HepG2 (cell line): ENCODE measurements around the gene P2RY2. TPM values are rescaled to one million over a fixed set of nuclear protein-coding genes. Genes with fewer than 3 reads are reported as not detected.

ENCODE experiments used
- AGO2 ChIP-seq: fragments of 200-400 bp; formaldehyde crosslinking; optimal IDR thresholded peaks from 2 replicates; pipeline ENCODE3; 2017; ENCODE audit warnings: mild to moderate bottlenecking, low read depth, low read length, moderate library complexity
- ASH2L ChIP-seq: fragments of 300-600, 200-600 bp; sonication (generic); IDR thresholded peaks from 2 replicates; pipeline ENCODE4 v1.7.0; 2017; ENCODE audit warnings: low read depth, mild to moderate bottlenecking, moderate library complexity, mixed read lengths, low read length; ENCODE audit not compliant: insufficient read length
- CAMTA2 ChIP-seq: sonication (generic); formaldehyde crosslinking; IDR thresholded peaks from 2 replicates; pipeline ENCODE4 v1.4.0; 2020; ENCODE audit warnings: mild to moderate bottlenecking, missing genetic modification reagents, borderline replicate concordance
- CEBPG ChIP-seq: IDR thresholded peaks from 2 replicates; pipeline ENCODE4 v1.6.1; 2016
- ETV6 ChIP-seq: sonication (generic); formaldehyde crosslinking; conservative IDR thresholded peaks from 2 replicates; pipeline ENCODE4 v1.4.0; 2020; ENCODE audit warnings: missing genetic modification reagents
- GATA4 ChIP-seq: sonication (generic); IDR thresholded peaks from 2 replicates; pipeline ENCODE4 v1.6.1; 2016; ENCODE audit warnings: antibody characterized with exemption, low read depth, borderline replicate concordance
- GLI4 ChIP-seq: sonication (generic); formaldehyde crosslinking; IDR thresholded peaks from 2 replicates; pipeline ENCODE4 v1.5.1; 2020; ENCODE audit warnings: missing genetic modification reagents, mild to moderate bottlenecking, moderate library complexity, borderline replicate concordance
- HNRNPUL1 ChIP-seq: fragments of 200-400 bp; formaldehyde crosslinking; IDR thresholded peaks from 2 replicates; pipeline ENCODE4 v1.6.1; 2017; ENCODE audit warnings: low read depth, mild to moderate bottlenecking, low read length, moderate library complexity
- JUND ChIP-seq: sonication (generic); formaldehyde crosslinking; IDR thresholded peaks from 2 replicates; pipeline ENCODE4 v1.8.0; 2022; ENCODE audit warnings: mild to moderate bottlenecking, missing genetic modification reagents
- KLF15 ChIP-seq: sonication (generic); formaldehyde crosslinking; IDR thresholded peaks from 2 replicates; pipeline ENCODE4 v1.8.1; 2023; ENCODE audit warnings: borderline replicate concordance, mild to moderate bottlenecking, inconsistent platforms, missing genetic modification reagents, mixed read lengths
- KLF9 ChIP-seq: IDR thresholded peaks from 2 replicates; pipeline ENCODE4 v1.6.1; 2016; ENCODE audit warnings: low read depth
- MED1 ChIP-seq: sonication (generic); formaldehyde crosslinking; IDR thresholded peaks from 2 replicates; pipeline ENCODE4 v1.4.0; 2020; ENCODE audit warnings: missing genetic modification reagents
- MED8 ChIP-seq: sonication (generic); formaldehyde crosslinking; IDR thresholded peaks from 2 replicates; pipeline ENCODE4 v1.8.1; 2023; ENCODE audit warnings: mild to moderate bottlenecking, missing genetic modification reagents; ENCODE audit not compliant: insufficient replicate concordance
- NFATC3 ChIP-seq: sonication (generic); formaldehyde crosslinking; IDR thresholded peaks from 2 replicates; pipeline ENCODE4 v1.5.1; 2020; ENCODE audit warnings: mild to moderate bottlenecking, missing genetic modification reagents
- SIN3A ChIP-seq: IDR thresholded peaks from 2 replicates; pipeline ENCODE4 v1.6.1; 2011; ENCODE audit warnings: low read depth, mild to moderate bottlenecking, control low read depth, low read length, borderline replicate concordance
- SP5 ChIP-seq: IDR thresholded peaks from 2 replicates; pipeline ENCODE4 v1.6.1; 2016; ENCODE audit warnings: low read depth, borderline replicate concordance
- ZNF296 ChIP-seq: sonication (generic); formaldehyde crosslinking; conservative IDR thresholded peaks from 2 replicates; pipeline ENCODE4 v1.5.0; 2020; ENCODE audit warnings: mild to moderate bottlenecking, missing genetic modification reagents
- ZNF543 ChIP-seq: sonication (generic); formaldehyde crosslinking; IDR thresholded peaks from 2 replicates; pipeline ENCODE4 v1.4.0; 2020; ENCODE audit warnings: mild to moderate bottlenecking, missing genetic modification reagents
- ZNF607 ChIP-seq: sonication (generic); formaldehyde crosslinking; IDR thresholded peaks from 2 replicates; pipeline ENCODE4 v1.5.1; 2020; ENCODE audit warnings: missing genetic modification reagents, mild to moderate bottlenecking, borderline replicate concordance
- ZNF619 ChIP-seq: sonication (generic); formaldehyde crosslinking; IDR thresholded peaks from 2 replicates; pipeline ENCODE4 v1.4.0; 2020; ENCODE audit warnings: mild to moderate bottlenecking, missing genetic modification reagents
- ZNF776 ChIP-seq: sonication (generic); formaldehyde crosslinking; IDR thresholded peaks from 2 replicates; pipeline ENCODE4 v1.4.0; 2020; ENCODE audit warnings: mild to moderate bottlenecking, missing genetic modification reagents
- ZNF792 ChIP-seq: IDR thresholded peaks from 2 replicates; pipeline ENCODE4 v1.6.1; 2016
- ZSCAN30 ChIP-seq: sonication (generic); formaldehyde crosslinking; IDR thresholded peaks from 2 replicates; pipeline ENCODE4 v1.5.0; 2020; ENCODE audit warnings: mild to moderate bottlenecking, missing genetic modification reagents
- polyA plus RNA-seq, 8 experiments: library from polyadenylated mRNA; depleted of rRNA in 3 of 8; stranded (reverse) in 7 of 8; unstranded in 1 of 8; fragments of >200 nt; fragmentation: Illumina TruSeq in 4 of 8; extraction: Trizol in 4 of 8; gene quantifications; 2 replicates each; pipeline versions ENCODE4 v1.2.1 to v1.2.3, GENCODE V29; 2011 to 2016; ENCODE audit warnings: low read depth in 4 of 8, missing spikeins in 1 of 8, mixed read lengths in 1 of 8; ENCODE audit not compliant: insufficient read depth in 1 of 8
- total RNA-seq, 5 experiments: library from RNA; depleted of rRNA; stranded (reverse); fragments of >200 nt; fragmentation: Illumina TruSeq; extraction: Trizol; gene quantifications; 2 replicates each; pipeline ENCODE4 v1.2.3, GENCODE V29; 2016; ENCODE audit warnings: low read depth in 1 of 5
- TF ChIP-seq, protein P1 (sequence below): sonication (generic); formaldehyde crosslinking; IDR thresholded peaks from one replicate; pipeline ENCODE4 v1.5.1; 2020; ENCODE audit warnings: mild to moderate bottlenecking, missing genetic modification reagents; ENCODE audit errors: not compliant biosample characterization

P2RY2 gene
- total and polyA plus RNA-seq, 2 of the 13 experiments (the other 11 are each of a cell fraction or from before 2014, with no cell fraction given): 0.95 to 3.1 TPM

DNA sequence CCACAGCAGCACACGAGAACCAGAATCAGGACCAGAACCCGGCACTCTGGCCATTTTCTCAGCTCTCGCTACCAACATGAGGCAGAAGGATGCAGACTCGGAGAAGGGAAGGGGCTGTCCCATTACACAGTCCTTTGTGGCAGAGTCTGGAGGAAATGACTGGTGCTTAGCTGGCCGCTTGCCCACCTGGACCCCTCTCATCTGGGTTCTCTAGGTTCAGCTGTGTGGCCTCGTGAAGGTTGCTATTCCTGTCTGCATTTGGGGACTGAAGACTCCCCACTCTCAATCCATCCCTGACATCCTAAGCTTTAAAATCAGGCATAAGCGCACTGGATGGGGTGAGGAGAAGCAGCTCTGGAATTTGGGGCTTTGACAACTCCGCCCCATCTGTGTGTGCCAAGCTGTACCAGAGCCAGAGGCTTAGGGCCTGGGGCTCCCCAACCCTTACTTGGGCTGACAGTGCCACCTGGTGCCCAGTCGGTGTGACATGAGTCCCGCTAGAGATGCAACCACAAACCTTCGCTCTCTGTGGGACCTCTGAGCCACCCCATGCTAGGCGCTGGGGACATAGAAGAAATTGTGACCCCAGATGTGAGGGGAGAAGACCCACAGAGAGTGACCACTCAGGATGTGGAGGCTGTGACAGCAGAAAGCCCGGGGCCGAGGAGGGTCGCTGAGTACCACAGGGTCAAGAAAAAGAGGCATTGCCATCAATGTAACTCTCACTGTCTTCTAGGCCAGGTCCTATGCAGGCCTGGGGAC lies 40.1 kb upstream of the P2RY2 start (continued):
- TF ChIP-seq ETV6 (no peak), JUND (CRISPR knock-in tag) (no peak), NFATC3 (CRISPR knock-in tag) (no peak), ASH2L (no peak), ZNF776 (CRISPR knock-in tag) (no peak), GATA4 (no peak), ZNF792 (CRISPR knock-in tag) (0 out of 2 replicates have a peak, but pooled peaks have one; percentile 34), CEBPG (CRISPR knock-in tag) (peak; percentile 36; the same call in 1 of the 2 replicates), MED1 (no peak), ZNF543 (CRISPR knock-in tag) (no peak), MED8 (no peak), HNRNPUL1 (no peak), AGO2 (no peak), CAMTA2 (CRISPR knock-in tag) (no peak), GLI4 (CRISPR knock-in tag) (no peak), SIN3A (no peak), ZSCAN30 (CRISPR knock-in tag) (no peak), ZNF296 (CRISPR knock-in tag) (no peak), KLF15 (no peak), ZNF607 (CRISPR knock-in tag) (no peak), SP5 (peak; percentile 33; the same call in 1 of the 2 replicates), ZNF619 (0 out of 2 replicates have a peak, but pooled peaks have one; percentile 84), KLF9 (no peak)
- TF ChIP-seq, protein P1, sequence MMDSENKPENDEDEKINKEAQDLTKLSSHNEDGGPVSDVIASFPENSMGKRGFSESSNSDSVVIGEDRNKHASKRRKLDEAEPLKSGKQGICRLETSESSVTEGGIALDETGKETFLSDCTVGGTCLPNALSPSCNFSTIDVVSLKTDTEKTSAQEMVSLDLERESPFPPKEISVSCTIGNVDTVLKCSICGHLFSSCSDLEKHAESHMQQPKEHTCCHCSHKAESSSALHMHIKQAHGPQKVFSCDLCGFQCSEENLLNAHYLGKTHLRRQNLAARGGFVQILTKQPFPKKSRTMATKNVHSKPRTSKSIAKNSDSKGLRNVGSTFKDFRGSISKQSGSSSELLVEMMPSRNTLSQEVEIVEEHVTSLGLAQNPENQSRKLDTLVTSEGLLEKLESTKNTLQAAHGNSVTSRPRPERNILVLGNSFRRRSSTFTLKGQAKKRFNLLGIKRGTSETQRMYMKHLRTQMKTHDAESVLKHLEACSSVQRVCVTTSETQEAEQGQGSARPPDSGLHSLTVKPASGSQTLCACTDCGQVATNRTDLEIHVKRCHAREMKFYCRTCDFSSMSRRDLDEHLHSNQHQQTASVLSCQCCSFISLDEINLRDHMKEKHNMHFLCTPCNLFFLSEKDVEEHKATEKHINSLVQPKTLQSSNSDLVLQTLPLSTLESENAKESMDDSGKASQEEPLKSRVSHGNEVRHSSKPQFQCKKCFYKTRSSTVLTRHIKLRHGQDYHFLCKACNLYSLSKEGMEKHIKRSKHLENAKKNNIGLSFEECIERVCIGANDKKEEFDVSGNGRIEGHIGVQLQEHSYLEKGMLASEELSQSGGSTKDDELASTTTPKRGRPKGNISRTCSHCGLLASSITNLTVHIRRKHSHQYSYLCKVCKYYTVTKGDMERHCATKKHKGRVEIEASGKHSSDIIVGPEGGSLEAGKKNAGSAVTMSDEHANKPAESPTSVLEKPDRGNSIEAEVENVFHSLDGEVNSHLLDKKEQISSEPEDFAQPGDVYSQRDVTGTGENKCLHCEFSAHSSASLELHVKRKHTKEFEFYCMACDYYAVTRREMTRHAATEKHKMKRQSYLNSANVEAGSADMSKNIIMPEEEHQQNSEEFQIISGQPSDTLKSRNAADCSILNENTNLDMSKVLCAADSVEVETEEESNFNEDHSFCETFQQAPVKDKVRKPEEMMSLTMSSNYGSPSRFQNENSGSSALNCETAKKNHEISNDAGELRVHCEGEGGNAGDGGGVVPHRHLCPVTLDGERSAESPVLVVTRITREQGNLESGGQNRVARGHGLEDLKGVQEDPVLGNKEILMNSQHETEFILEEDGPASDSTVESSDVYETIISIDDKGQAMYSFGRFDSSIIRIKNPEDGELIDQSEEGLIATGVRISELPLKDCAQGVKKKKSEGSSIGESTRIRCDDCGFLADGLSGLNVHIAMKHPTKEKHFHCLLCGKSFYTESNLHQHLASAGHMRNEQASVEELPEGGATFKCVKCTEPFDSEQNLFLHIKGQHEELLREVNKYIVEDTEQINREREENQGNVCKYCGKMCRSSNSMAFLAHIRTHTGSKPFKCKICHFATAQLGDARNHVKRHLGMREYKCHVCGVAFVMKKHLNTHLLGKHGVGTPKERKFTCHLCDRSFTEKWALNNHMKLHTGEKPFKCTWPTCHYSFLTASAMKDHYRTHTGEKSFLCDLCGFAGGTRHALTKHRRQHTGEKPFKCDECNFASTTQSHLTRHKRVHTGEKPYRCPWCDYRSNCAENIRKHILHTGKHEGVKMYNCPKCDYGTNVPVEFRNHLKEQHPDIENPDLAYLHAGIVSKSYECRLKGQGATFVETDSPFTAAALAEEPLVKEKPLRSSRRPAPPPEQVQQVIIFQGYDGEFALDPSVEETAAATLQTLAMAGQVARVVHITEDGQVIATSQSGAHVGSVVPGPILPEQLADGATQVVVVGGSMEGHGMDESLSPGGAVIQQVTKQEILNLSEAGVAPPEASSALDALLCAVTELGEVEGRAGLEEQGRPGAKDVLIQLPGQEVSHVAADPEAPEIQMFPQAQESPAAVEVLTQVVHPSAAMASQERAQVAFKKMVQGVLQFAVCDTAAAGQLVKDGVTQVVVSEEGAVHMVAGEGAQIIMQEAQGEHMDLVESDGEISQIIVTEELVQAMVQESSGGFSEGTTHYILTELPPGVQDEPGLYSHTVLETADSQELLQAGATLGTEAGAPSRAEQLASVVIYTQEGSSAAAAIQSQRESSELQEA: no peak
